ENCODE data around the gene RPS6KA2.
A peak's percentile ranks its signal among the peaks of the same experiment; 100 is the strongest.

Gene RPS6KA2

GRCh38 chr6:166656230-166657151 lies 29.4 kb upstream of the RPS6KA2 start:
- no peak for DNase-seq (ENCODE audit: low spot score)

GRCh38 chr6:166655713-166656229 lies 28.7 kb upstream of the RPS6KA2 start:
- DNase-seq (ENCODE audit: low spot score), result no peak

GRCh38 chr6:166655251-166655650 lies 28.2 kb upstream of the RPS6KA2 start:
- DNase-seq (ENCODE audit: low spot score), result no peak

- DNase-seq (ENCODE audit: low spot score), result no peak
Observed at GRCh38 chr6:166654573-166654972, 27.5 kb upstream of the RPS6KA2 start.

- DNase-seq (ENCODE audit: low spot score), result no peak
Observed at GRCh38 chr6:166653639-166653941, 26.5 kb upstream of the RPS6KA2 start.

- no peak for DNase-seq (ENCODE audit: low spot score)
Observed at GRCh38 chr6:166650824-166651807, 24.1 kb upstream of the RPS6KA2 start.

- DNase-seq (ENCODE audit: low spot score), result no peak
Observed at GRCh38 chr6:166650047-166650446, 23.0 kb upstream of the RPS6KA2 start.

- DNase-seq (ENCODE audit: low spot score), result no peak
Observed at GRCh38 chr6:166648846-166649245, 21.8 kb upstream of the RPS6KA2 start.

- DNase-seq (ENCODE audit: low spot score), result no peak
Observed at GRCh38 chr6:166647896-166648295, 20.8 kb upstream of the RPS6KA2 start.

GRCh38 chr6:166646716-166647115 lies 19.7 kb upstream of the RPS6KA2 start:
- DNase-seq (ENCODE audit: low spot score), result no peak

- DNase-seq (ENCODE audit: low spot score), result no peak
Observed at GRCh38 chr6:166645896-166646295, 18.8 kb upstream of the RPS6KA2 start.

GRCh38 chr6:166644681-166645080 lies 17.6 kb upstream of the RPS6KA2 start:
- no peak for DNase-seq (ENCODE audit: low spot score)

- DNase-seq (ENCODE audit: low spot score), result no peak
Observed at GRCh38 chr6:166643891-166644590, 17.0 kb upstream of the RPS6KA2 start.

GRCh38 chr6:166642646-166643045 lies 15.6 kb upstream of the RPS6KA2 start:
- no peak for DNase-seq (ENCODE audit: low spot score)

- no peak for DNase-seq (ENCODE audit: low spot score)
Observed at GRCh38 chr6:166640342-166641043, 13.4 kb upstream of the RPS6KA2 start.

GRCh38 chr6:166639921-166640320 lies 12.9 kb upstream of the RPS6KA2 start:
- DNase-seq (ENCODE audit: low spot score), result no peak

GRCh38 chr6:166638573-166638964 lies 11.5 kb upstream of the RPS6KA2 start:
- DNase-seq (ENCODE audit: low spot score), result peak; percentile 42

GRCh38 chr6:166637812-166638572 lies 10.9 kb upstream of the RPS6KA2 start:
- no peak for DNase-seq (ENCODE audit: low spot score)

GRCh38 chr6:166636934-166637333 lies 9.9 kb upstream of the RPS6KA2 start:
- no peak for DNase-seq (ENCODE audit: low spot score)

- no peak for DNase-seq (ENCODE audit: low spot score)
Observed at GRCh38 chr6:166636191-166636933, 9.3 kb upstream of the RPS6KA2 start.

All from NAMALWA (cell line).